ENCODE measurements around the gene ACOT12. TPM values are rescaled to one million over a fixed set of nuclear protein-coding genes. Genes with fewer than 3 reads are reported as not detected.

Gene ACOT12
- total and polyA plus RNA-seq, 2 donors (not counting 3 experiments of a cell fraction or from before 2014, with no cell fraction given): not detected

DNA sequence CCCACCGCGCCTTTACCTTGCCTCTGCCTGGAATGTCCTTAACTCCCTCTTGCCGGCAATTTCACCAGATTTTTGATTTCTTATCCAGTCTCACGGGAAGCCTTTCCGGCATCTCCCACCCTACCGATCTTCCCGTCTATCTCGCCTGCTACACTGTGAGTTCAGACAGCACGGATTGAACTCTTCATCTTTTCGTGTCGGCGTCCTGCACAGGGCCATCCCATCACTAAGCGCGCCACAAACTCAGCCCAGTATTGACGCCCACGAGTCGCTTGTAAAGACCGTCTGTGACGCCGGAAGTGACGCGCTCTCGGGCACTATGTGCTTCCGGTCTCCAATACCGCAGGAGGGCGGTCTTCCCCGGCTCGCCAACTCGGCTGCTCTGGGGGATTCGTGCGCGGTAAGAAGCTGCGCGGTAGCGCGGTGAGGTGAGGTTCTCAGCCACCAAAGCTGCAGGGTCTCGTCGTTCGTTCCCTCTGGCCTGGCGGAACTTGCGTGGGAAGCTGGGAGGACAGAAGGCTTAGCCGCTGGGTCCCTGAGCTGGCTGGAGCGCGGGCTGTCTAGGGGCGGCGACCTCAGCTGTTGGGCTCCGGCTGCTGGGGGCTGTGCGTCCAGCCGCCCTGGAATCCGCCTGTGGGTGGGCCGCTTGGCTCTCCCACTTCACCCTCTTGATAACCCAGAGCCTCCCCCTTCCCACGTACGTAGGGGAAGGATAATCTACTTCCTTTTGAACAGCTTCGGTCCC lies 92.5 kb downstream of the ACOT12 start, which contains the start of gene ZCCHC9:
TSS of gene ZCCHC9 (plus strand) at position 317 of the 745 bp plus-strand sequence. CDS start 3,171 bp downstream, outside the sequence.
- H3K4me1 ChIP-seq (ENCODE audit: control insufficient read depth, extremely low read depth, insufficient read depth, low read length): peaks cover 16% of the 10 kb centered on the region
- dilution Hi-C loops (cut with MboI; ENCODE audit: extremely low pct_ligation_motif_present, low sequenced_read_pairs): no loop called here
- FAIRE-seq (peak; percentile 98), DNase-seq (ENCODE audit: low read depth, low spot score) (peak; percentile 95)
- CTCF ChIA-PET: interaction anchor here (0.8 to 4.1 kb wide), 6 partner anchors 12 to 958 kb away, joined by 3 to 26 read pairs (median 3); no protein-coding TSS in a partner anchor
- H3K4me2 ChIP-seq (ENCODE audit: insufficient read depth, low read length): peak within 1 kb of the TSS; percentile 84
- no peaks in the 10 kb centered on the region for H3K9me1 ChIP-seq (replicated peaks; ENCODE audit: control insufficient read depth, extremely low read depth, insufficient read depth, low read length)
- no peaks in the 10 kb centered on the region for H3K27me3 ChIP-seq (ENCODE audit: control insufficient read depth in 2 of 2, insufficient read depth in 2 of 2, low read length in 2 of 2)
- peak within 1 kb of the TSS; percentile 65 for H2AFZ ChIP-seq (ENCODE audit: low read depth, low read length)
- POLR2A ChIA-PET: interaction anchor here (1.0 kb wide), 1 partner anchor 25 kb away, joined by 3 read pairs; no protein-coding TSS in a partner anchor
- H3K9ac ChIP-seq (replicated peaks; ENCODE audit: extremely low read depth, insufficient read depth, low read length): peak within 1 kb of the TSS; percentile 77
- no peaks in the 10 kb centered on the region for H4K20me1 ChIP-seq (replicated peaks; ENCODE audit: control insufficient read depth, extremely low read depth, insufficient read depth, low read length)
- H3K36me3 ChIP-seq (ENCODE audit: control insufficient read depth in 2 of 2, extremely low read depth in 1 of 2, insufficient read depth in 2 of 2, low read length in 2 of 2): peaks cover 0 to 2% of the 10 kb centered on the region in 2 experiments
- intact Hi-C loops (cut with micrococcal nuclease): loop anchor here (1.0 to 10.0 kb wide), 10 partner anchors 106 to 976 kb away; partner anchors contain the start of genes ATG10, RASGRF2, RPS23 and SSBP2
- peaks cover 9% of the 10 kb centered on the region for H3K79me2 ChIP-seq (ENCODE audit: control insufficient read depth, insufficient read depth, low read length)
- H3K27ac ChIP-seq (ENCODE audit: insufficient read depth, low read depth, low read length): peak within 1 kb of the TSS; percentile 68
- H3K4me3 ChIP-seq (replicated peaks in 1 of 3; ENCODE audit: insufficient read depth in 1 of 3, low read depth in 1 of 3, low read length in 3 of 3): peak within 1 kb of the TSS; percentile 46 to 76 (median 66)
- TSS peak; percentile 55 for BruUV-seq (replicated peaks)
- H3K9me3 ChIP-seq (replicated peaks; ENCODE audit: control insufficient read depth, insufficient read depth, low read length): no peaks in the 10 kb centered on the region
- TF ChIP-seq POLR2AphosphoS5 (IDR thresholded peaks at IDR 0.05; ENCODE audit: insufficient read depth, low read depth, low read length) (peak; percentile 90), EZH2 (IDR thresholded peaks at IDR 0.05; ENCODE audit: borderline replicate concordance, low read depth, low read length, severe bottlenecking) (no peak), POLR2A (IDR thresholded peaks at IDR 0.05; ENCODE audit: low read depth, low read length) (peak; percentile 97), JUN (IDR thresholded peaks at IDR 0.05; ENCODE audit: borderline replicate concordance, insufficient read depth, insufficient read length, low read depth) (no peak)
- TF ChIP-seq, protein P1, sequence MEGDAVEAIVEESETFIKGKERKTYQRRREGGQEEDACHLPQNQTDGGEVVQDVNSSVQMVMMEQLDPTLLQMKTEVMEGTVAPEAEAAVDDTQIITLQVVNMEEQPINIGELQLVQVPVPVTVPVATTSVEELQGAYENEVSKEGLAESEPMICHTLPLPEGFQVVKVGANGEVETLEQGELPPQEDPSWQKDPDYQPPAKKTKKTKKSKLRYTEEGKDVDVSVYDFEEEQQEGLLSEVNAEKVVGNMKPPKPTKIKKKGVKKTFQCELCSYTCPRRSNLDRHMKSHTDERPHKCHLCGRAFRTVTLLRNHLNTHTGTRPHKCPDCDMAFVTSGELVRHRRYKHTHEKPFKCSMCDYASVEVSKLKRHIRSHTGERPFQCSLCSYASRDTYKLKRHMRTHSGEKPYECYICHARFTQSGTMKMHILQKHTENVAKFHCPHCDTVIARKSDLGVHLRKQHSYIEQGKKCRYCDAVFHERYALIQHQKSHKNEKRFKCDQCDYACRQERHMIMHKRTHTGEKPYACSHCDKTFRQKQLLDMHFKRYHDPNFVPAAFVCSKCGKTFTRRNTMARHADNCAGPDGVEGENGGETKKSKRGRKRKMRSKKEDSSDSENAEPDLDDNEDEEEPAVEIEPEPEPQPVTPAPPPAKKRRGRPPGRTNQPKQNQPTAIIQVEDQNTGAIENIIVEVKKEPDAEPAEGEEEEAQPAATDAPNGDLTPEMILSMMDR (IDR thresholded peaks at IDR 0.05; ENCODE audit: extremely low read depth in 1 of 2, insufficient read depth in 1 of 2, low read depth in 1 of 2, low read length in 2 of 2): peak in 1 of 2 donors; percentile 14
